HEK293 (cell line): ENCODE measurements around the gene CADPS.

Source experiments
- CTCF ChIA-PET: fragments of 350-600 bp; formaldehyde crosslinking; extraction: SDS; loops from one replicate; lab custom pipeline; 2021; ENCODE audit warnings: antibody characterized with exemption; lab: Yijun Ruan, JAX
- POLR2A ChIA-PET: fragments of 300-600 bp; formaldehyde crosslinking; extraction: SDS; loops from one replicate; lab custom pipeline; 2020; ENCODE audit warnings: antibody characterized with exemption, inconsistent platforms; lab: Yijun Ruan, JAX
- H3K27ac ChIP-seq: fragments of 200-500 bp; sonication (Bioruptor generic); 2 replicates; pipeline ENCODE4 v1.5.1; 2014; ENCODE audit warnings: low read depth, low read length, control low read depth, inconsistent platforms; ENCODE audit errors: extremely low read depth
- H3K36me3 ChIP-seq, 2 experiments: fragments of 200-500 bp in 1 of 2; sonication (Bioruptor generic) in 1 of 2; 1 replicate in 1 of 2; 2 replicates in 1 of 2; pipeline ENCODE4 v1.5.1; 2014 to 2017; ENCODE audit warnings: inconsistent platforms in 2 of 2, low read length in 2 of 2; ENCODE audit not compliant: control insufficient read depth in 2 of 2, insufficient read depth in 1 of 2
- H3K4me1 ChIP-seq: fragments of 200-500 bp; sonication (Bioruptor generic); 2 replicates; pipeline ENCODE4 v1.5.1; 2014; ENCODE audit warnings: mild to moderate bottlenecking, low read length, inconsistent platforms; ENCODE audit not compliant: control insufficient read depth, insufficient read depth
- H3K4me3 ChIP-seq: 2 replicates; pipeline ENCODE4 v1.5.1; 2011; ENCODE audit warnings: low read depth, mild to moderate bottlenecking, control low read depth, low read length, moderate library complexity
- H3K9me3 ChIP-seq: fragments of 200-500 bp; sonication (Bioruptor generic); 2 replicates; pipeline ENCODE4 v1.5.1; 2014; ENCODE audit warnings: low read depth, low read length, inconsistent platforms; ENCODE audit not compliant: control insufficient read depth, insufficient read depth
- ATF2 ChIP-seq: fragments of 450-650 bp; formaldehyde crosslinking; IDR thresholded peaks from 2 replicates; pipeline ENCODE4 v1.5.1; 2016; ENCODE audit warnings: missing biosample characterization, missing genetic modification characterization, low read depth
- BCL11A ChIP-seq: fragments of 450-650 bp; formaldehyde crosslinking; IDR thresholded peaks from 2 replicates; pipeline ENCODE4 v1.5.1; 2016; ENCODE audit warnings: low read depth, missing biosample characterization, missing genetic modification characterization
- CTCF ChIP-seq: fragments of 450-650 bp; formaldehyde crosslinking; IDR thresholded peaks from 2 replicates; pipeline ENCODE4 v1.5.1; 2016; ENCODE audit warnings: missing biosample characterization, missing genetic modification characterization
- GFI1B ChIP-seq: fragments of 450-650 bp; formaldehyde crosslinking; IDR thresholded peaks from 2 replicates; pipeline ENCODE4 v1.5.1; 2016; ENCODE audit warnings: missing biosample characterization, missing genetic modification characterization
- IKZF3 ChIP-seq: fragments of 450-650 bp; IDR thresholded peaks from 2 replicates; pipeline ENCODE4 v1.5.0; 2018; ENCODE audit warnings: missing biosample characterization, mild to moderate bottlenecking, missing genetic modification characterization, moderate library complexity
- MZF1 ChIP-seq: fragments of 450-650 bp; formaldehyde crosslinking; IDR thresholded peaks from 2 replicates; pipeline ENCODE4 v1.5.1; 2017; ENCODE audit warnings: missing biosample characterization, missing genetic modification characterization, borderline replicate concordance
- REST ChIP-seq: fragments of 450-650 bp; formaldehyde crosslinking; IDR thresholded peaks from 2 replicates; pipeline ENCODE4 v1.5.1; 2016; ENCODE audit warnings: missing biosample characterization, missing genetic modification characterization
- SP2 ChIP-seq: fragments of 450-650 bp; formaldehyde crosslinking; IDR thresholded peaks from 2 replicates; pipeline ENCODE4 v1.5.1; 2016; ENCODE audit warnings: missing biosample characterization, missing genetic modification characterization
- ZEB2 ChIP-seq: fragments of 450-650 bp; formaldehyde crosslinking; IDR thresholded peaks from 2 replicates; pipeline ENCODE4 v1.5.1; 2016; ENCODE audit warnings: missing biosample characterization, missing genetic modification characterization
- ZFP69B ChIP-seq: fragments of 450-650 bp; formaldehyde crosslinking; IDR thresholded peaks from 2 replicates; pipeline ENCODE4 v1.5.1; 2016; ENCODE audit warnings: missing biosample characterization, missing genetic modification characterization
- ZNF132 ChIP-seq: fragments of 450-650 bp; formaldehyde crosslinking; IDR thresholded peaks from 2 replicates; pipeline ENCODE4 v1.5.1; 2017; ENCODE audit warnings: missing biosample characterization, missing genetic modification characterization, borderline replicate concordance
- ZNF133 ChIP-seq: fragments of 450-650 bp; formaldehyde crosslinking; IDR thresholded peaks from 2 replicates; pipeline ENCODE4 v1.5.1; 2016; ENCODE audit warnings: missing biosample characterization, missing genetic modification characterization
- ZNF202 ChIP-seq: fragments of 450-650 bp; formaldehyde crosslinking; IDR thresholded peaks from 2 replicates; pipeline ENCODE4 v1.5.1; 2016; ENCODE audit warnings: missing biosample characterization, missing genetic modification characterization, borderline replicate concordance
- ZNF302 ChIP-seq: fragments of 450-650 bp; formaldehyde crosslinking; IDR thresholded peaks from 2 replicates; pipeline ENCODE4 v1.5.1; 2016; ENCODE audit warnings: missing biosample characterization, missing genetic modification characterization, low read depth
- ZNF48 ChIP-seq: fragments of 450-650 bp; formaldehyde crosslinking; IDR thresholded peaks from 2 replicates; pipeline ENCODE4 v1.5.1; 2016; ENCODE audit warnings: missing biosample characterization, missing genetic modification characterization
- ZNF623 ChIP-seq: fragments of 450-650 bp; formaldehyde crosslinking; IDR thresholded peaks from 2 replicates; pipeline ENCODE4 v1.5.1; 2016; ENCODE audit warnings: missing biosample characterization, missing genetic modification characterization
- ZNF670 ChIP-seq: fragments of 450-650 bp; formaldehyde crosslinking; IDR thresholded peaks from 2 replicates; pipeline ENCODE4 v1.5.1; 2016; ENCODE audit warnings: missing biosample characterization, missing genetic modification characterization, low read depth
- ZNF76 ChIP-seq: fragments of 450-650 bp; formaldehyde crosslinking; IDR thresholded peaks from 2 replicates; pipeline ENCODE4; 2016; ENCODE audit warnings: low read depth, missing biosample characterization, missing genetic modification characterization, borderline replicate concordance
- ZNF776 ChIP-seq: fragments of 450-650 bp; formaldehyde crosslinking; IDR thresholded peaks from 2 replicates; pipeline ENCODE4 v1.5.0; 2017; ENCODE audit warnings: missing biosample characterization, missing genetic modification characterization, borderline replicate concordance
- ZNF785 ChIP-seq: fragments of 450-650 bp; formaldehyde crosslinking; IDR thresholded peaks from 2 replicates; pipeline ENCODE4 v1.5.1; 2016; ENCODE audit warnings: missing biosample characterization, missing genetic modification characterization

CADPS gene

GRCh38 chr3:62638316-62638715 is 236.9 kb downstream of the CADPS start:
- ChIA-PET CTCF (interaction anchor here (0.8 kb wide), 1 partner anchor 12 kb away, joined by 3 read pairs; no protein-coding TSS in a partner anchor), POLR2A (no interaction called here)
- Histone ChIP-seq H3K4me3 (no peak overlapping the region), H3K36me3 (no peaks in the 10 kb centered on the region), H3K27ac (no peak overlapping the region), H3K4me1 (no peaks in the 10 kb centered on the region), H3K9me3 (no peaks in the 10 kb centered on the region)
- TF ChIP-seq GFI1B (tag by site-specific recombination) (no peak), ZNF202 (tag by site-specific recombination) (no peak), ZFP69B (tag by site-specific recombination) (no peak), ZNF670 (tag by site-specific recombination) (no peak), IKZF3 (no peak), MZF1 (no peak), ATF2 (tag by site-specific recombination) (no peak), ZNF132 (tag by site-specific recombination) (no peak), ZNF776 (tag by site-specific recombination) (no peak)

DNA sequence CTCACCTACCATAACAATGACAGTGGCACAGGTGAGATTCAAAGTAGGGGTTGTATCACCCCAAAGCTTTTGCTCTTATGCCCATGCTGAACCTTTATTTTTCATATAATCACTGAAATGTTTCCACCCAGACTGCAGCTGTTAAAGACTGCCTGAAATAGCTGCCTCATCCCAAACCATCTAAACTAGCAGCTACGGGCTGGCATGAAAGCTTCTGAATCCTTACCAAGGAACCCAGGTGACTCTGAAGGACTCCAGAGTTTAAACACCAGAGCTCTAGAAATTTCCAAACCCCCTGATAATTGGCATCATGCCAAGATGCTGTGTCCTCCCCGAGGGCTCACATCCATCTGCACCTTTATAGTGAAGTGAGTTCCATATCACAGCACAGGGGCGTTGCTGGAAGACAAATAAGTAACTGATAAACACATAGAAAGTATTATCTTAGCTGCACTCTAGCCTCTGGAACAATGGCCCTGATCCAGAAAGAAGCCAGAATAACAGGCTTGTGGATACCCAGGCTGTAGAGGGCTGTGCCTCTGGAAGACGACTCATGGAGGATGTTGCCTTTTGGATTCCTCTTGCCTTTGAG is 238.9 kb downstream of the CADPS start:
- TF ChIP-seq SP2 (tag by site-specific recombination), result no peak
- no peak for TF ChIP-seq ZNF623 (tag by site-specific recombination)
- ChIA-PET CTCF (interaction anchor here (0.8 kb wide), 1 partner anchor 14 kb away, joined by 5 read pairs; no protein-coding TSS in a partner anchor), POLR2A (no interaction called here)

DNA sequence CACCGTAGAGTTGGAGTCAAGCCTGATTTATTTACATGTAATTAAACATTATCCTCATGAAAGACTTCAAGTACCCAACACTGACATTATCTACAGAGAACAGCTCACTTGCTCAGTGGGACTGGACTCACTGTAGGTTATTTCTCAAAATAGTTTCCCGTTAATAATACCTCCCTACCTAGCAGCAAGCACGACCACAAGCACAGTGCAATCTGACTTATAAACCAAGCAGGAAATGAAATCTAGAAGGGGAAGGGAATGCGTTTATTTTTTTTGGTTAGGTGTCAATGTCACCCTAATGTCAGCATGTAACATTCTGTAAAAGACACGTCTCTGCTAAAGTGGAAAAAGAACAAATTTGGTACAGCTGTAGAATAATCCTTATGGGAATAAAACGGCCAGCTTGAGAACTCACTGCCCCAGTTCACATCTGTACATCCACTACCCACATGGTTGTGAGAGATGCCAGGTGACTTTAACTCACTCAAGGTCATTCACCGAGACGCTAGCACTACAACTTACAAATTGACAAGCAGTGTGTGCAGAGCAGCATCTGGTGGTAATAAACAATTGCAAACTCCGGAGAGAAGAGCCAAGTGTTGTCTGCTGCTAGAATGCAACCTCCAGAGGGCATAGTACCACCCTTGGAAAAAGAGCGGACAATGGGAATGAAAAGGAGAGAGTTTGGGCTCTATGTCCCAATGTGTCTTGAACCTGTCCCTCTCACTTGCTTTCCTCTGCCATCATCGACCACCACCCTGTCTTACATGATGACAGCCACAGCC is 242.5 kb downstream of the CADPS start:
- Histone ChIP-seq H3K27ac (no peak overlapping the region), H3K4me1 (no peaks in the 10 kb centered on the region), H3K4me3 (no peak overlapping the region), H3K36me3 (no peaks in the 10 kb centered on the region), H3K9me3 (no peaks in the 10 kb centered on the region)
- POLR2A ChIA-PET, result no interaction called here
- CTCF ChIA-PET, result interaction anchor here (1.3 kb wide), 1 partner anchor 10 kb away, joined by 5 read pairs; no protein-coding TSS in a partner anchor
- no peak for TF ChIP-seq ZNF133 (tag by site-specific recombination)
- TF ChIP-seq CTCF (tag by site-specific recombination), result peak; percentile 35; the same call in 1 of the 2 replicates

More for the DNA sequence above, 238.9 kb downstream of the CADPS start:
- Histone ChIP-seq H3K4me3 (no peak overlapping the region), H3K36me3 (no peaks in the 10 kb centered on the region), H3K9me3 (no peaks in the 10 kb centered on the region), H3K4me1 (no peaks in the 10 kb centered on the region), H3K27ac (no peak overlapping the region)

GRCh38 chr3:62631488-62631887 is 243.7 kb downstream of the CADPS start:
- CTCF ChIA-PET, result interaction anchor here (0.5 to 1.3 kb wide), 2 partner anchors 9 to 20 kb away, joined by 3 to 5 read pairs; no protein-coding TSS in a partner anchor
- no peak overlapping the region for H3K4me3 ChIP-seq
- POLR2A ChIA-PET, result no interaction called here
- no peaks in the 10 kb centered on the region for H3K36me3 ChIP-seq
- H3K27ac ChIP-seq, result no peak overlapping the region
- no peaks in the 10 kb centered on the region for H3K4me1 ChIP-seq
- H3K9me3 ChIP-seq, result no peaks in the 10 kb centered on the region
- TF ChIP-seq ZEB2 (tag by site-specific recombination) (no peak), ZNF785 (tag by site-specific recombination) (no peak), REST (tag by site-specific recombination) (no peak), MZF1 (no peak), ZNF302 (no peak), BCL11A (no peak), ZNF76 (tag by site-specific recombination) (no peak), ZNF48 (tag by site-specific recombination) (no peak)
